Ishikawa (cell line): Measurements from ENCODE around the gene FGF10.

ENCODE experiments used
- CEBPB ChIP-seq: IDR thresholded peaks from 2 replicates; pipeline ENCODE4 v1.6.1; 2012
- CREB1 ChIP-seq: IDR thresholded peaks from 2 replicates; pipeline ENCODE4 v1.6.1; 2012; ENCODE audit warnings: low read depth
- EGR1 ChIP-seq: IDR thresholded peaks from 2 replicates; pipeline ENCODE4 v1.6.1; 2012
- EP300 ChIP-seq: IDR thresholded peaks from 2 replicates; pipeline ENCODE4 v1.6.1; 2012; ENCODE audit warnings: borderline replicate concordance
- FOXM1 ChIP-seq: IDR thresholded peaks from 2 replicates; pipeline ENCODE4 v1.6.1; 2012; ENCODE audit warnings: low read depth, borderline replicate concordance
- MAX ChIP-seq: IDR thresholded peaks from 2 replicates; pipeline ENCODE4 v1.6.1; 2012
- NFIC ChIP-seq: IDR thresholded peaks from 2 replicates; pipeline ENCODE4 v1.6.1; 2012
- RAD21 ChIP-seq: IDR thresholded peaks from 2 replicates; pipeline ENCODE4 v1.6.1; 2012; ENCODE audit warnings: low read depth
- REST ChIP-seq: IDR thresholded peaks from 2 replicates; pipeline ENCODE4 v1.6.1; 2012; ENCODE audit warnings: low read depth, mild to moderate bottlenecking
- TAF1 ChIP-seq: IDR thresholded peaks from 2 replicates; pipeline ENCODE4 v1.6.1; 2012; ENCODE audit warnings: low read depth, mild to moderate bottlenecking
- TCF12 ChIP-seq: IDR thresholded peaks from 2 replicates; pipeline ENCODE4 v1.6.1; 2012; ENCODE audit warnings: low read depth
- TEAD4 ChIP-seq: IDR thresholded peaks from 2 replicates; pipeline ENCODE4 v1.6.1; 2012
- USF1 ChIP-seq: IDR thresholded peaks from 2 replicates; pipeline ENCODE4 v1.6.1; 2012
- YY1 ChIP-seq: IDR thresholded peaks from 2 replicates; pipeline ENCODE4 v1.6.1; 2012; ENCODE audit warnings: low read depth
- ZBTB7A ChIP-seq: IDR thresholded peaks from 2 replicates; pipeline ENCODE4 v1.6.1; 2012; ENCODE audit warnings: low read depth

The FGF10 gene

GRCh38 chr5:44384816-44385215, 4.4 kb downstream of the FGF10 start:
- TF ChIP-seq FOXM1 (no peak), CREB1 (no peak), REST (no peak), TEAD4 (no peak), EGR1 (no peak), TAF1 (no peak), RAD21 (no peak)

- TF ChIP-seq USF1 (no peak), CEBPB (no peak), TEAD4 (no peak), REST (no peak), ZBTB7A (no peak), MAX (no peak), FOXM1 (no peak)
Observed at GRCh38 chr5:44382894-44383293, 6.3 kb downstream of the FGF10 start.

GRCh38 chr5:44377057-44377456, 12.2 kb downstream of the FGF10 start:
- no peak for TF ChIP-seq USF1
- TF ChIP-seq YY1, result no peak
- TF ChIP-seq RAD21, result no peak
- no peak for TF ChIP-seq MAX
- TF ChIP-seq REST, result no peak
- TF ChIP-seq CREB1, result no peak
- no peak for TF ChIP-seq TEAD4
- TF ChIP-seq ZBTB7A, result no peak
- TF ChIP-seq EP300, result no peak
- TF ChIP-seq TAF1, result no peak
- no peak for TF ChIP-seq NFIC
- TF ChIP-seq EGR1, result no peak
- no peak for TF ChIP-seq FOXM1
- no peak for TF ChIP-seq CEBPB
- no peak for TF ChIP-seq TCF12

- TF ChIP-seq REST (no peak), USF1 (no peak), FOXM1 (no peak), NFIC (no peak), ZBTB7A (no peak), TEAD4 (no peak), RAD21 (no peak), TCF12 (no peak), EGR1 (no peak), MAX (no peak), EP300 (no peak), YY1 (no peak), CREB1 (no peak), TAF1 (no peak), CEBPB (no peak)
Observed at GRCh38 chr5:44372028-44372427, 17.2 kb downstream of the FGF10 start.
